GM19395 (cell line): ENCODE data around the gene VWDE.
"Not testable (repeated sequence)": the region's sequence is repeated elsewhere in the genome, so short reads cannot be mapped to it uniquely, and the experiment has no call there.

ENCODE experiments used
- ATAC-seq: cut with Tn5 transposase; IDR thresholded peaks from one replicate; pipeline ENCODE4 v1.9.1; 2021; ENCODE audit warnings: mild to moderate bottlenecking, moderate library complexity; ENCODE audit not compliant: unreplicated experiment

The VWDE gene

GRCh38 chr7:12402365-12402725 lies 1.3 kb downstream of the VWDE start:
- no peak for ATAC-seq

DNA sequence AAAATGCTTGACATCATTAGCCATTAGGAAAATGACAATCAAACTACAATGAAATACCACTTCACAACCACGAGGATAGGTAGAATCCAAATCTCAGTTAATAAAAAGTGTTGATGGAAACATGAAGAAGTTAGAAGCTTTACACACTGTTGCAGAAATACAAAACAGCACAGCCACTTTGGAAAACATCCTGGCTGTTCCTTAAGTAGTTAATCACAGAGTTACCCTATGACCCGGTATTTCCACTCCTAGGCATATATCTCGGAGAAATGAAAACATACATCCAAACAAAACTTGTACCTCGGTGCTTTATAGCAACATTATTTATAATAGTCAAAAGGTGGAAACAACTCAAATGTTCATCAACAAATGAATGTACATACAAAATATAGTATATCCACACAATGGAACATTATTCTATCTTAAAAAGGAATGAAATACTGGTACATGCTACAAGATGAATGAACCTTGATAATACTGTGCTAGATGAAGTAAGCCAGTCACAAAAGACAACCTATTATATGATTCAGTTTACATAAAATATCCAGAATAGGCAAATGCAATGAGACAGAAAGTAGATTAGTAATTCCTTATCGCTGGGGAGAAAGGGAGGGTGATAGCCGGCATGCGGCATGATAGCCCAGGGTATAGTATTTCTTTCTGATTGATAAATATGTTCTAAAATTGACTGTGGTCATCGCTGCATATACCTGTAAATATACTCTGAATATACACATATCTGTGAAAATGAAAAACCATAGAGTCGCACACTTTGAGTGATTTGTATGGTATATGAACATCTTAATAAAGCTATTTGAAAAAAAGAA lies 1.9 kb downstream of the VWDE start:
- no peak for ATAC-seq

- no peak for ATAC-seq
Measured at GRCh38 chr7:12398186-12398585, 5.5 kb downstream of the VWDE start.

DNA sequence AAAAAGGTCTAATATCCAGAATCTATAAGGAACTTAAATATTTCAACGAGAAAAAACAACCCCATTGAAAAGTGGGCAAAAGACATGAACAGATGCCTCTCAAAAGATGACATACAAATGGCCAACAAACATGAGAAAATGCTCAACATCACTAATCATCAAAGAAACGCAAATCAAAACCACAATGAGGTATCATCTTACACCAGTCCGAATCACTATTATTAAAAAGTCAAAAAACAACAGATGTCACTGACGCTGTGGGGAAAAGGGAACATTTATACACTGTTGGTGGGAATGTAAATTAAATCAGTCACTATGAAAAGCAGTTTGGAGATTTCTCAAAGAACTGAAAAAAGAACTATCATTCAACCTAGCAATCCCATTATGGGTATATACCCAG lies 6.0 kb downstream of the VWDE start:
- no peak for ATAC-seq

DNA sequence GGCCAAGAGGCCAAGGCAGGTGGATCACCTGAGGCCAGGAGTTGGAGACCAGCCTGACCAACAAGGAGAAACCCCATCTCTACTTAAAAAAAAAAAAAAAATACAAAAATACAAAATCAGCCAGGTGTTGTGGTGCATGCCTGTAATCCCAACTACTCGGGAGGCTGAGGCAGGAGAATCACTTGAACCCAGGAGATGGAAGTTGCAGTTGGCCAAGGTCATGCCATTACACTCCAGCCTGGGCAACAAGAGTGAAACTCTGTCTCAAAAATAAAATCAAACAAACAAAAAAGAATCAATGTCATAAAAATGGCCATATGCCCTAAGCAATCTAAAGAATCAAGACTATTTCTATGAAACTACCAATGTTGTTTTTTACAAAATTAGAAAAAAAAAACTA lies 7.0 kb downstream of the VWDE start:
- ATAC-seq, result not testable (repeated sequence)

DNA sequence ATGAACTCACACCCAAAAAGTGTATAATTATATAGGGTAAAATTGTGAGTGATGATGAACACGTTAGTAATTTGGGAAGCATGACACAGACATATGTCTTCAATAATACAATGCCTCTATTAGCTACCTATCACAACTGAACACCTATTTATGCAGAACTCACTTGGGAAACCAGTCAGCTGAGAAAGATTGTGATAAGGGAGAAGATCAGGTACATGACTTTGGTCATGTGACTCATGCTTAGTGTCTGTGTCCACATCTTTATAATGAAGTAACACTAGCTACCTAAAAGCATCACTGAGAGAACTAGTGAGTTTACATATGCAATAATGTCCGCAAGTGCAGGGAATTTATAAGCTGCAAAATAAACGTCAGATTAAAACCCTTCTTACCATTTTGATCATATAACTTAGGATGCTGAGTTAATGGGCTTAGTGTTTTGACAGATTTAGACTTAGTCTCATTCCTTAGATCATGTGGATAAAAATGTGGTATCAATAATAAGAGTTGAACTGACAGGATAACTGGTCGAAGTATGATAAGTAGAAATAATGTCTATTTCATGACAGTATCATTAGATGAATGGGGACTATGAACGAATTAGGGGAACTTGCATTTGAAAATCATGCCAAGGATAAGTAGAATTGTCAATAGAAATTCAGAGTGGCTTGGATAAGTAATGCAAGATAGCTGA lies 11.6 kb downstream of the VWDE start:
- no peak for ATAC-seq

DNA sequence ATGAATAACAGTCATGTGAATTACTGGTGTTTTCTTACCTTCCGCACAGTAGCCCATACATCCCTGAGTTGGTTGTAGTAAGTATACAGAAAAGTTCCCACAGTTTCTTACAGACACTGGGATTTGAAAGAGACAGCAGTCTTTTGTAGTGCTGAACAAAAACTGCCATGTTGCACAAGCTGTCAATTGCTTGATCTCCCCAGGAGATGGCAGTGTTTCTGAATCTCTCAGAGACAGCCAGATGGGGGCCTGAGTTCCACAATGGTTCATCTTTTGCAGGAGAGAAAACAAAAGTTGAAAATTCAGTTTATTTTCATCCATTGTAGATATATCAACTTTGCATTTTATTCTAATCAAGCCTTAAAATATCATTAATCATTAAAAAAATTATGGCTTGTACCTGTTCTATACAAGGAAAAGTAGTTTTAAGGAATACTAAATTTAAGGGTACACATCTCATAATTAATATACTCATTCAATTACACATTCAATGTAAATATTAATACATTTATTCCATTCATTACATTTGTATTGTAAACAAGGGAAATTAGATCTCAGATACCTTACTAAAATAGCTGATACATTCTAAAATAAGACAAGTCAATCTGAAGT lies 14.5 kb downstream of the VWDE start:
- ATAC-seq, result peak; percentile 98

DNA sequence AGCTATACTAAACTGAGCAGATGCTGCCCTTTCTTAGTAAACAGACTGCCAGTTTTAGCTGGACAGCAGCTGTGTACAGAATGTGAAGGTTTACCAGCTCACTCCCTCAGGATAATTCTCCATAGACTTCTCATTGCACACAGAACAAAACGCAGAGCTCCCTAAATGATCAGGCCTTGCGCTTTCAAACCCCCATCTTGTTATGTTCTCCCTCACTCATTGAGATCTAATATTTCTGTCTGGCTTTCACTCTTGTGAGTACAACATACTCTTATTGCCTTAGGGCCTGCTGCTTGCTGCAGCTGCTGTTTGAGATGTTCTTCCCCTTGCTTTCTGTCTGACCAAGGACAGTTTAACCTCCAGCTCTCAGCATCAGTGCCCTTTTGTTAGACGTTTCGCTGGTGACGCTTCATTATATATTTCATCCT lies 17.3 kb downstream of the VWDE start:
- ATAC-seq, result no peak

GRCh38 chr7:12385364-12385786 lies 18.3 kb downstream of the VWDE start:
- ATAC-seq, result no peak

- ATAC-seq, result no peak
Measured at GRCh38 chr7:12383377-12383776, 20.3 kb downstream of the VWDE start.

- no peak for ATAC-seq
Measured at GRCh38 chr7:12378389-12378788, 25.3 kb downstream of the VWDE start.

- ATAC-seq, result no peak
Measured at GRCh38 chr7:12377406-12377805, 26.3 kb downstream of the VWDE start.

DNA sequence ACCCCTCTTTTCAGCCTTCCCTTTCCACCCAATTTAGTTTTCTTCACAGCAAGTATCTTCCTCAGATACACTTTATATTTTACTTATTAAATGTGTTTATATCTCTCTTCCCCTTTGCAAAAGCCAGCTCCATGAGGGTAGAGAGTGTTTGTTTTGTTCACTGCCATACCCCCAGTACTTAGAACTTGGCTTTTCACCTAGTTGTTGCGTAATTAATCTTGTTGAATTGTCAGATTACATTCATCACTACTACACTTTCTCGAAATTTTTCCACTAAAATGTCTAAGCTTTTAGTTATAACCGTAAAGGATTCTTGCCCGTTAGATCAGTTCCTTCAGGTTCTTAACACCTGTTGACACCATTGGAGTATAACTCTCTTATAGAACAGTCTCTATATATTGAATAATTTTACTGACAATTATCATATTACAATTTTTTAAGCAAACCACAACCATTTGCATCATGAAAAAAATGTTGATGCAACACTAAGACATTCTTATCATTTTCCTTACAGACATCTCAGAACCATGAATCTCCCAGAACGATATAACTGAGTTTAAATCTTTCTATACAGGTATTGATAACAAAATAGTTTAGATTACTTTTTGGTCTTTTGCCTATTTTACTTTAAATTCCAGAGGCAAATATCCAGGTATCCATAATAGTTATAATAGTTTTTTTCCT lies 29.9 kb downstream of the VWDE start:
- ATAC-seq, result no peak

DNA sequence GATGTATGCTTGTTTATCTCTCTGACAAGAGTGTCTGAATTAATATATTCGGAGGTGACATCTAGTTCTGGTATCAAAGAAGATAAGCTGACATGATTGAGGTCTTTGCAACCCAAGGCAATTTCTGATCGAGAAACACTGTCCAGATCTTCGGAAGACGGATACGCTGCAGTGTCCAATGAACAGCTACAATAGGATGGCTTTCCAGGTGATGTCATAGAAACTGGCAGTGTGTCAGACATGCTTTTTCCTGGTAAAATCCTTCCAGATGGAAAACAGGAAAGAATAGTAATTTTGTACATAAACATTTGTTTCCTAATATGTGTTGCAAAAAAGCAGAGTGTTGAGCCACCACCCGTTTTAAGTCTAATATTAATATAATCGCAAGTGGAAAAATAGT lies 33.4 kb downstream of the VWDE start:
- ATAC-seq, result no peak

DNA sequence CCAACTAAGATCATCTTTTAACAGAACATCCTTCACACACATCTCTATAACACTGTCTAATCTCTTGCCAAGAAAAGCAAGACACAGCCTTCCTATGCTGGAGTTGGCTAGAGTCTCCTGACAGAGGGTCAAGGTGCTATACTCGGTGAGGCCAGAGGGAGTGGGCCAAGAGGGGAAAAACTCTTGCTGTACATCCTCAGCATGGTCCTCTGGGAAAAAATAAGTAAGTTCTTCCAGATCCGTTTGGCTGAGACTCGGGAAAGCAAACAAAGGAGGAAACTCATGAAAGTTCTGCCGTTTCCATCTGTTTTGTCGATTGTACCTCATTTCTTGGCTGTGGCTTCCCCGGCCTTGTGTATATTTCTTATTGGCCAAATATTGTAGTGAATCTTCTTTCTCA lies 33.9 kb downstream of the VWDE start:
- no peak for ATAC-seq

DNA sequence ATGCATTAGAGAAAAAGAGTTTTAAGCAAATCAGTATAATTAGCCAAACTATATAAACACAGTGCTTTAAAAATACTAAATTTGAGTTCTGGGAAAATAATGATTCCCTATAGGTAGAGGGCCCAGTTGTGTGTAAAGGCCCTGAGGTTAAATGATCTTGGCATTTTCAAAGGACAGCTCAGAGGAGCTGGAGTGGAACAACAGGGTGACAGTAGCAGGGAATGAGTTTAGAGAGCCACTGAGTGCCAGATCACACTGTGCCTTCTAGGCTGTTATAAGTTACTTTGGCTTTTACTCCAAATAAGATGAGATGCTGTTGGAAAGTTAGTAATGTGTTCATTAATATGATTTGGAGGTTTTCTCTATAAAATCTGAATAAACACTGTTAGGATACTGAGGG lies 34.6 kb downstream of the VWDE start:
- no peak for ATAC-seq

DNA sequence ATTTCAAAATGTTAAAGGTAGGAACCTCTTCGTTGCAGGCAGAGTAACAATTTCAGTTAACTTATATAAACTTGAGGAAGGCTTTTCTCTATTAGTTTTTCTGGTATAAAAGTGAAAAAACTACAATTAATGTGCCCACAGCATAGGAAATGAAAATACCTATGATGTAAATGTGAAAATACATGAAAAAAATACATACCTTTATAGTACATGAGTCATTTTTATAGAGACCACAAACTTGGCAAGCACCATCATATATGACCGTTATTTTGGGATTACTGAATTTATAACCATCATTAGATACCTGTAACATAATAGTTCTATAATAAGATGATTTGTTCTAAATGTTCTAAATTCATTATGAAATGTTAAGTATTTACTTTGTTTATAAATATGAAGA lies 42.7 kb downstream of the VWDE start:
- no peak for ATAC-seq

DNA sequence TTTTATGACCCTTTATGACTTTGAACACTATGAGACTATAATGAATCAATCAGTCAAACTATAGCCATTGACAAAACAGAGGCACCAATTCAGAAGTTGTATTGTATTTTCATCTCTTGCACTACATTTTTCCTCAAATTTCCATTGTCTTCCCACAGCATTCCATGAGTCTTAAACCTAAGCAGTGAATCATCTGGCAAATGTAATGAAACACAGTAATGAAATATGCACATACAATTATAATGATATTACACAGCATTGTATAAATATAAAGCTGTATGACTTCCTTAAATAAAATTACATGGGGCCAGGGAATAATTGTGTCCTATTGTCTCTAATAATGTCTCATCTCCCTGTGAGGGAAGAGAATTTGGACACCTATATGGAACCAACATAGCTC lies 45.0 kb downstream of the VWDE start:
- no peak for ATAC-seq

GRCh38 chr7:12357508-12357907 lies 46.2 kb downstream of the VWDE start:
- ATAC-seq, result peak; percentile 85

- ATAC-seq, result no peak
Measured at GRCh38 chr7:12351843-12352242, 51.8 kb downstream of the VWDE start.

GRCh38 chr7:12350971-12351370 lies 52.7 kb downstream of the VWDE start:
- no peak for ATAC-seq
